Right lobe of liver (tissue), 6 donors: ENCODE measurements around the gene CEACAM19. TPM values are rescaled to one million over a fixed set of nuclear protein-coding genes. Genes with fewer than 3 reads are reported as not detected.
"Not testable (repeated sequence)": the region's sequence is repeated elsewhere in the genome, so short reads cannot be mapped to it uniquely, and the experiment has no call there.

Source experiments
- ATAC-seq, 4 donors: fragments of 200-7000 bp; cut with Tn5 transposase; one replicate each; pipeline ENCODE4 v1.9.1; 2020; ENCODE audit warnings: mild to moderate bottlenecking in 4 of 4, moderate library complexity in 4 of 4
- DNase-seq, 3 donors: peaks; one replicate each; pipeline ENCODE4 v3.0.0-alpha.2; 2020
- H3K27ac ChIP-seq, 3 donors: fragments of 200-600 bp; one replicate each; pipeline ENCODE4 v1.8.0; 2022
- H3K27me3 ChIP-seq, 2 donors: fragments of 200-600 bp; one replicate each; pipeline ENCODE4 v1.8.0; 2022
- H3K36me3 ChIP-seq, 4 donors: fragments of 200-600 bp; sonication (generic) in 1 of 4; one replicate each; pipeline versions ENCODE4 v1.5.1 to v1.8.0; 2017 to 2022; ENCODE audit warnings: control low read depth in 1 of 4
- H3K4me1 ChIP-seq, 4 donors: fragments of 200-600 bp; sonication (generic) in 1 of 4; one replicate each; pipeline versions ENCODE4 v1.5.1 to v1.8.0; 2017 to 2022; ENCODE audit warnings: control low read depth in 1 of 4
- H3K4me3 ChIP-seq, 3 donors: fragments of 200-600 bp; one replicate each; pipeline ENCODE4 v1.8.0; 2022
- H3K9me3 ChIP-seq, 4 donors: fragments of 200-600 bp; sonication (generic) in 1 of 4; one replicate each; pipeline versions ENCODE4 v1.5.1 to v1.8.0; 2017 to 2022; ENCODE audit warnings: control low read depth in 1 of 4
- POLR2A ChIP-seq: fragments of 450-650 bp; IDR thresholded peaks from one replicate; pipeline ENCODE4 v1.6.1; 2017; ENCODE audit warnings: antibody characterized with exemption, mild to moderate bottlenecking
- WGBS: methylation state at CpG from one replicate; pipeline ENCODE4 v1.1.6; 2018; ENCODE audit warnings: low coverage, low lambda C conversion rate; ENCODE audit not compliant: insufficient coverage; ENCODE audit errors: missing lambda C conversion rate; 5-methylcytosine and 5-hydroxymethylcytosine counted together
- intact Hi-C, 2 donors: fragments of 100-400 bp; cut with DNase I; formaldehyde crosslinking; loops; one replicate each; pipeline versions ENCODE4 v1.11.2 to v1.14.1; 2022
- total RNA-seq, 6 experiments: library from RNA; depleted of rRNA in 2 of 6; stranded (reverse); fragments of >200 nt in 2 of 6; fragmentation: NEBNext Ultra II Directional in 3 of 6; extraction: Animal tissue kit (Norgen Biotek cat#: 25700) in 3 of 6; gene quantifications; one replicate each; pipeline versions ENCODE4 v1.1.0 to v1.2.4, GENCODE V29; 2016 to 2023
- TF ChIP-seq, protein P1 (sequence below), 4 donors: fragments of 200-600 bp in 3 of 4; fragments of 450-650 bp in 1 of 4; IDR thresholded peaks; one replicate each; pipeline versions ENCODE4 v1.5.1 to v1.8.0; 2016 to 2022; ENCODE audit warnings: antibody characterized with exemption in 4 of 4, mild to moderate bottlenecking in 2 of 4
- donor health status: DM: no; HTN: yes; CAD: no.
- donor health status: DM: no; HTN: no; CAD: no.
- donor health status: DM: no; HTN: no; CAD: no.
- donor health status: DM: no; HTN: yes; CAD: no.
- donor health status: DM: no; HTN: yes; CAD: no.

CEACAM19 gene
- total RNA-seq, 6 experiments from 2014 or later = 3.3 to 9.0 (median 4.5) TPM

DNA sequence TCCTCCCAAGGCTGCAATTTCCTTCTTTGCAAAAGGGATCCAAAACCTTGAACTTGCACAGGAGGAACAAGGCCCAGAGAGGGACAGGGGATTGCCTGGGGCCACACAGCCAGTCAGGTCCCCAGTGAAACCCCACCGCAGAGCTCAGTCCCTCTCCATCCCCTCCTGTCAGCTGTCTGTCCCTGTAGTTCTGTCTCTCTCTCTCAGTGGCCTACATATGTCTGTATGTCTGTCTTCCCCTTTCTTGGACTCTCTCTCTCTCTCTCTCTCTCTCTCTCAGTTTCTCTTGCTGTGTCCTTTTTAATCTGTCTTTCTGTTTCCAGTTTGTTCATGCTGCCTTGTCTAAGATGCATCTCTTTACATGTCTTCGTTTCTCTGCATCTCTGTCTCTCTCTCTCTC lies 11.5 kb downstream of the CEACAM19 start:
- TF ChIP-seq, protein P1, sequence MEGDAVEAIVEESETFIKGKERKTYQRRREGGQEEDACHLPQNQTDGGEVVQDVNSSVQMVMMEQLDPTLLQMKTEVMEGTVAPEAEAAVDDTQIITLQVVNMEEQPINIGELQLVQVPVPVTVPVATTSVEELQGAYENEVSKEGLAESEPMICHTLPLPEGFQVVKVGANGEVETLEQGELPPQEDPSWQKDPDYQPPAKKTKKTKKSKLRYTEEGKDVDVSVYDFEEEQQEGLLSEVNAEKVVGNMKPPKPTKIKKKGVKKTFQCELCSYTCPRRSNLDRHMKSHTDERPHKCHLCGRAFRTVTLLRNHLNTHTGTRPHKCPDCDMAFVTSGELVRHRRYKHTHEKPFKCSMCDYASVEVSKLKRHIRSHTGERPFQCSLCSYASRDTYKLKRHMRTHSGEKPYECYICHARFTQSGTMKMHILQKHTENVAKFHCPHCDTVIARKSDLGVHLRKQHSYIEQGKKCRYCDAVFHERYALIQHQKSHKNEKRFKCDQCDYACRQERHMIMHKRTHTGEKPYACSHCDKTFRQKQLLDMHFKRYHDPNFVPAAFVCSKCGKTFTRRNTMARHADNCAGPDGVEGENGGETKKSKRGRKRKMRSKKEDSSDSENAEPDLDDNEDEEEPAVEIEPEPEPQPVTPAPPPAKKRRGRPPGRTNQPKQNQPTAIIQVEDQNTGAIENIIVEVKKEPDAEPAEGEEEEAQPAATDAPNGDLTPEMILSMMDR (IDR thresholded peaks at IDR 0.05) = no peak
- TF ChIP-seq POLR2A = no peak
- ATAC-seq = no peak
- Histone ChIP-seq H3K9me3 (no peaks in the 10 kb centered on the region), H3K4me1 (peaks cover 0 to 2% (median 0%) of the 10 kb centered on the region in 4 donors), H3K27me3 (no peaks in the 10 kb centered on the region), H3K36me3 (no peaks in the 10 kb centered on the region), H3K27ac (no peak overlapping the region), H3K4me3 (no peak overlapping the region)
- WGBS = 89% methylated on average over 1 of the region's 2 CpGs
- DNase-seq = no peak
- intact Hi-C loops = loop anchor here in 1 of 2 donors (10.0 kb wide), 1 partner anchor 72 kb away; no protein-coding TSS in a partner anchor

DNA sequence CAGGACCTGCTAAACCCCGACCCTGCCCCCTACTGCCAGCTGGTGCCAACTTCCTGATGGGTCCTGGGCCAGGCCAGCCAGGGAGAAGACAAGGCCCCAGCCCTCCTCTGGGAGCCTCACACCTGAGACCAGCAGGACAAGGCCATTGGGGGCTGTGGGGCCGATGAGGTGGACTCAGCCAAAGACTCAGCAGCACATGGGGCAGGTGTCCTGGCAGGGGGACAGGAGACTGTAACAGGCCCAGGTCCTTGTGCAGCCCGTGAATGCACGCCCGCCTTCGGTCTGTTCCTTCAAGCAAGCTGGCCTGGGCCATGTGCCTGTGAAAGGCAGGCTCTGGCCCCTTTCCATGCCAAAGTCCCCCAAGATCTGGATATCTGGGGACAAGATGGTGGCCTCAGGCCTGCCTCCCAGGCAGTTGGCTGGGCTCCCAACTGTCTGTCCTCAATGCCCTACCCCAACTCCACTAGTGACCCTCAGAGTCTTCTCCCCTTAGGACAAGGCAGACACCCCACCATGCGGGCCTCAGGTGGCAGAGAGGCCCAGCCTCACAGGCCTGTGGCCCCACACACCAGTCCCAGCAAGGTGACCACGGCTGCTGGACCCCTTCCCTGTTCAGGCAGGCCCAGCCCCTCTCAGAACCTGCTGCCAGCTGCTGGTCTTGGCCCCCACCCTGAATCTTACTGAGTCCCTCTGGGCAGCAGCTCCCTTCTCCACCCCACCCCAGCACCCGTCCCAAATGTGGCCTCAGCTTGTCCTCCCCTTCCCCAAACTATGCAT lies 12.3 kb downstream of the CEACAM19 start:
- no peak overlapping the region for H3K27ac ChIP-seq
- DNase-seq (no peak), ATAC-seq (peak in 1 of 4 donors; percentile 4)
- intact Hi-C loops = loop anchor here in 1 of 2 donors (10.0 kb wide), 1 partner anchor 71 kb away; no protein-coding TSS in a partner anchor
- no peaks in the 10 kb centered on the region for H3K9me3 ChIP-seq
- H3K4me1 ChIP-seq = peaks cover 0 to 3% (median 0%) of the 10 kb centered on the region in 4 donors
- no peak overlapping the region for H3K4me3 ChIP-seq
- H3K36me3 ChIP-seq = no peaks in the 10 kb centered on the region
- WGBS = 78% methylated on average over 3 of the region's 9 CpGs
- TF ChIP-seq, protein P1 (IDR thresholded peaks at IDR 0.05) = no peak
- TF ChIP-seq POLR2A = no peak
- H3K27me3 ChIP-seq = no peaks in the 10 kb centered on the region

DNA sequence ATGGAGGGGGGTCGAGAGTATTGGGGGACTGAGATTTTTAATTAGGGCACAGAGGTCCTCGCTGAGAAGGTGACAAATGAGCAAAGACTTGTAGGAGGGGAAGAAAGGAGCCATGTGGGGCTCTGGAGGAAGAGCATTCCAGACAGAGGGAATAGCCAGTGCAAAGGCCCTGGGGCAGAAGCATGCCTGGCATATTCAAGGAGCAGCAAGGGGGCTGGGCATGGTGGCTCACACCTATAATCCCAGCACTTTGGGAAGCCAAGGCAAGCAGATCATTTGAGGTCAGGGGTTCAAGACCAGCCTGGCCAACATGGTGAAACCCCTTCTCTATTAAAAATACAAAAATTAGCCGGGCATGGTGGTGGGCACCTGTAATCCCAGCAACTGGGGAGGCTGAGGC lies 13.1 kb downstream of the CEACAM19 start:
- H3K9me3 ChIP-seq, DNase-seq, H3K27ac ChIP-seq, H3K4me3 ChIP-seq, H3K36me3 ChIP-seq, H3K4me1 ChIP-seq, H3K27me3 ChIP-seq, ATAC-seq: not testable (repeated sequence)
- intact Hi-C loops = loop anchor here in 1 of 2 donors (10.0 kb wide), 1 partner anchor 70 kb away; no protein-coding TSS in a partner anchor
- 83% methylated on average over 3 of the region's 3 CpGs for WGBS

DNA sequence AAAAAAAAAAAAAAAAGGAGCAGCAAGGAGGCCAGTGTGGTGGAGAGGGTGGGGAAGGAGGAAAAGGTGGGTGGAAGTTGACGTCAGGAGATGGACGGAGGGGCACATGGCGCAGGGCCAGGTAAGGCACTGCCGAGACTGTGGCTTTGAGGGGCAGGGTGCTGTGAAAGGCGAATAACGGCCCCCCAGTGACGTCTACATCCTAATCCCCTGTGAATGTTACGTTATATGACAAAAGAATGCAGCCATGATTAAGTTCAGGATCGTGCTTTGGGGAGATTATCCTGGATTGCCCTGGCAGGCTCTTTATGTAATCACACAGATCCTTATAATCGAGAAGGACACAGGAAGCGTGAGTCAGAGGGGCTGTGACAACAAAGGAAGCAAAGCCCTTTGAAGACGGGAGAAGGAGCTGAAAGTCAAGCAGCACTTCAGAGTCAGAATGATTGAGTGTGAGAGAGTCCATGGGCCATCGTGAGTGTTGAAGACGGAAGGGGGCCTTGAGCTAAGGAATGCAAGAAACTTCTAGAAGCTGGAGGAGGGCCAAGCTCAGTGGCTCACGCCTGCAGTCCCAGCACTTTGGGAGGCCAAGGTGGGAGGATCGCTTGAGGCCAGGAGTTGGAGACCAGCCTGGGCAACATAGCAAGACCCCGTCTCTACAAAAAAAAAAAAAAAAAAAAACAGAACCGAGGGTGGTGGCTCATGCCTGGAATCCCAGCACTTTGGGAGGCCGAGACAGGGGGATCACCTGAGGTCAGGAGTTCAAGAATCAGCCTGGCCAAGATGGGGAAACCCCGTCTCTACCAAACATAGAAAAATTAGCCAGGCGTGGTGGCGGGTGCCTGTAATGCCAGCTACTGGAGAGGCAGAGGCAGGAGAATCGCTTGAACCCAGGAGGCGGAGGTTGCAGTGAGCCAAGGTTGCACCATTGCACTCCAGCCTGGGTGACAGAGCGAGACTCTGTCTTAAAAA lies 13.9 kb downstream of the CEACAM19 start:
- Histone ChIP-seq H3K4me3 (no peak overlapping the region), H3K27ac (no peak overlapping the region), H3K9me3 (no peaks in the 10 kb centered on the region), H3K27me3 (no peaks in the 10 kb centered on the region), H3K4me1 (peaks cover 0 to 15% (median 0%) of the 10 kb centered on the region in 4 donors), H3K36me3 (no peaks in the 10 kb centered on the region)
- whole genome bisulfite sequencing = 37% methylated on average over 14 of the region's 25 CpGs
- TF ChIP-seq, protein P1 (IDR thresholded peaks at IDR 0.05) = no peak
- no peak for TF ChIP-seq POLR2A
- peak; percentile 18 to 54 (median 38) for ATAC-seq
- DNase-seq = peak in 1 of 3 donors; percentile 64
- intact Hi-C loops = loop anchor here in 1 of 2 donors (10.0 kb wide), 1 partner anchor 70 kb away; no protein-coding TSS in a partner anchor
